ENCODE measurements around the gene SP2. TPM values are rescaled to one million over a fixed set of nuclear protein-coding genes. Genes with fewer than 3 reads are reported as not detected.

The SP2 gene
- total and polyA plus RNA-seq, 2 donors (not counting 1 experiment from before 2014, with no cell fraction given), result 1.5 to 2.6 TPM

GRCh38 chr17:47962901-47963300 is 66.9 kb downstream of the SP2 start:
- H4K20me1 ChIP-seq (ENCODE audit: control insufficient read depth, extremely low read depth, insufficient read depth, low read length), result no peaks in the 10 kb centered on the region
- H3K4me1 ChIP-seq (ENCODE audit: control insufficient read depth, extremely low read depth, insufficient read depth, low read length), result peaks cover 6% of the 10 kb centered on the region
- H3K27me3 ChIP-seq (ENCODE audit: control insufficient read depth, insufficient read depth, low read length), result peaks cover 12% of the 10 kb centered on the region
- no peaks in the 10 kb centered on the region for H3K36me3 ChIP-seq (ENCODE audit: control insufficient read depth, insufficient read depth, low read length)
- no peak overlapping the region for H3K27ac ChIP-seq (ENCODE audit: insufficient read depth, low read length)
- H3K9ac ChIP-seq (ENCODE audit: insufficient read depth, low read length), result no peak overlapping the region
- no peaks in the 10 kb centered on the region for H3K9me3 ChIP-seq (ENCODE audit: control insufficient read depth, insufficient read depth, low read depth, low read length)
- DNase-seq (ENCODE audit: low read depth in 2 of 2), result no peak
- no peak overlapping the region for H2AFZ ChIP-seq (ENCODE audit: low read length)
- H3K4me3 ChIP-seq (replicated peaks in 1 of 4; ENCODE audit: control extremely low read depth in 1 of 4, insufficient read depth in 1 of 4, low read depth in 3 of 4, low read length in 4 of 4), result no peak overlapping the region
- H3K79me2 ChIP-seq (ENCODE audit: control insufficient read depth, insufficient read depth, low read length), result no peaks in the 10 kb centered on the region
- TF ChIP-seq, protein P1, sequence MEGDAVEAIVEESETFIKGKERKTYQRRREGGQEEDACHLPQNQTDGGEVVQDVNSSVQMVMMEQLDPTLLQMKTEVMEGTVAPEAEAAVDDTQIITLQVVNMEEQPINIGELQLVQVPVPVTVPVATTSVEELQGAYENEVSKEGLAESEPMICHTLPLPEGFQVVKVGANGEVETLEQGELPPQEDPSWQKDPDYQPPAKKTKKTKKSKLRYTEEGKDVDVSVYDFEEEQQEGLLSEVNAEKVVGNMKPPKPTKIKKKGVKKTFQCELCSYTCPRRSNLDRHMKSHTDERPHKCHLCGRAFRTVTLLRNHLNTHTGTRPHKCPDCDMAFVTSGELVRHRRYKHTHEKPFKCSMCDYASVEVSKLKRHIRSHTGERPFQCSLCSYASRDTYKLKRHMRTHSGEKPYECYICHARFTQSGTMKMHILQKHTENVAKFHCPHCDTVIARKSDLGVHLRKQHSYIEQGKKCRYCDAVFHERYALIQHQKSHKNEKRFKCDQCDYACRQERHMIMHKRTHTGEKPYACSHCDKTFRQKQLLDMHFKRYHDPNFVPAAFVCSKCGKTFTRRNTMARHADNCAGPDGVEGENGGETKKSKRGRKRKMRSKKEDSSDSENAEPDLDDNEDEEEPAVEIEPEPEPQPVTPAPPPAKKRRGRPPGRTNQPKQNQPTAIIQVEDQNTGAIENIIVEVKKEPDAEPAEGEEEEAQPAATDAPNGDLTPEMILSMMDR (conservative IDR thresholded peaks at IDR 0.05 in 1 of 2, IDR thresholded peaks at IDR 0.05 in 1 of 2; ENCODE audit: low read depth in 1 of 2, low read length in 2 of 2), result no peak
- TF ChIP-seq EZH2 (IDR thresholded peaks at IDR 0.05; ENCODE audit: low read length, missing control alignments), result no peak
- H3K4me2 ChIP-seq (ENCODE audit: extremely low read depth, insufficient read depth, low read length), result no peak overlapping the region

DNA sequence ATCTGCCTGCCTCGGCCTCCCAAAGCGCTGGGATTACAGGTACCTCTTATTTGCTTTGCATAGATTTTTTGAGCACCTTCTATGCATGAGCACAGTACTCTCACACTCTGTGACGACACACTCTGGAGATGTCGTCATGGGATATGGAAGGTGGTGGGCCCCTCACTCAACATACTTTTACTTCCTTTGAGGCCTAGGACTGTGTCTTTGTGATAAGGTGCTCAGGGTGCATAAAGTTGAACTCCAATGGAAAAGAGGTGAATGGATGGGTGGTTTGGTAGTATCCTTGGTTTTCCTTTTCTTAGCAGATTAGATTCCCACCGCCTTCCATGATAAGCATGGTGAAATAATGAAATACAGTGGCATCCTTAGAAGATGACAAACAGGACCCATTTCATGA is 68.8 kb downstream of the SP2 start:
- no peak overlapping the region for H3K4me3 ChIP-seq (replicated peaks in 1 of 4; ENCODE audit: control extremely low read depth in 1 of 4, insufficient read depth in 1 of 4, low read depth in 3 of 4, low read length in 4 of 4)
- no peak for DNase-seq (ENCODE audit: low read depth in 2 of 2)
- TF ChIP-seq EZH2 (IDR thresholded peaks at IDR 0.05; ENCODE audit: low read length, missing control alignments), result no peak
- TF ChIP-seq, protein P1 (conservative IDR thresholded peaks at IDR 0.05 in 1 of 2, IDR thresholded peaks at IDR 0.05 in 1 of 2; ENCODE audit: low read depth in 1 of 2, low read length in 2 of 2), result no peak
- peaks cover 6% of the 10 kb centered on the region for H3K4me1 ChIP-seq (ENCODE audit: control insufficient read depth, extremely low read depth, insufficient read depth, low read length)
- no peaks in the 10 kb centered on the region for H4K20me1 ChIP-seq (ENCODE audit: control insufficient read depth, extremely low read depth, insufficient read depth, low read length)
- H3K4me2 ChIP-seq (ENCODE audit: extremely low read depth, insufficient read depth, low read length), result no peak overlapping the region
- H3K27me3 ChIP-seq (ENCODE audit: control insufficient read depth, insufficient read depth, low read length), result peaks cover 7% of the 10 kb centered on the region
- H3K9ac ChIP-seq (ENCODE audit: insufficient read depth, low read length), result no peak overlapping the region
- no peaks in the 10 kb centered on the region for H3K36me3 ChIP-seq (ENCODE audit: control insufficient read depth, insufficient read depth, low read length)
- H2AFZ ChIP-seq (ENCODE audit: low read length), result no peak overlapping the region
- H3K9me3 ChIP-seq (ENCODE audit: control insufficient read depth, insufficient read depth, low read depth, low read length), result no peaks in the 10 kb centered on the region
- H3K27ac ChIP-seq (ENCODE audit: insufficient read depth, low read length), result no peak overlapping the region
- no peaks in the 10 kb centered on the region for H3K79me2 ChIP-seq (ENCODE audit: control insufficient read depth, insufficient read depth, low read length)

DNA sequence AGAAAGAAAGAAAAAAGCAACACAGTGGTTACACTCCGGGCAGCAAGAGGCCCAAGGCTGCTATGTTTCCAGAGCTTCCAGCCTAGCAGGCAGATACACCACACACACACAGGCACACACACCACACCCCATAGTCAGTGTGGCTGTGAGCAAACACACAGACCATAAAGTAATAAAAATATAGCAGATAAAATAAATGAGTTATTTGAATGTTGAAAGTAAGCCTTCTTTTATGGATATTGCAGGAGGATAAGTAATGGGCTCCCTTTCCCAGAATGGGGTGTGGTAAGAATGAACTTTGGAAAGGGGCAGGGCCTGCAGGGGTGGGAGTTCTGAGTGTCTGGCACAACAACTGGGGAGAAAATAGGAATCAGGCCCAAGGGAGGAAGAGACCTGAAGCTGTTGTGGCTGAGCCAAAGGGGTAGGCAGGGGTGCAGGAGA is 70.1 kb downstream of the SP2 start:
- H3K36me3 ChIP-seq (ENCODE audit: control insufficient read depth, insufficient read depth, low read length), result no peaks in the 10 kb centered on the region
- H3K4me3 ChIP-seq (replicated peaks in 1 of 4; ENCODE audit: control extremely low read depth in 1 of 4, insufficient read depth in 1 of 4, low read depth in 3 of 4, low read length in 4 of 4), result no peak overlapping the region
- no peak overlapping the region for H3K9ac ChIP-seq (ENCODE audit: insufficient read depth, low read length)
- TF ChIP-seq, protein P1 (conservative IDR thresholded peaks at IDR 0.05 in 1 of 2, IDR thresholded peaks at IDR 0.05 in 1 of 2; ENCODE audit: low read depth in 1 of 2, low read length in 2 of 2), result no peak
- TF ChIP-seq EZH2 (IDR thresholded peaks at IDR 0.05; ENCODE audit: low read length, missing control alignments), result no peak
- DNase-seq (ENCODE audit: low read depth in 2 of 2), result no peak
- H4K20me1 ChIP-seq (ENCODE audit: control insufficient read depth, extremely low read depth, insufficient read depth, low read length), result no peaks in the 10 kb centered on the region
- no peak overlapping the region for H3K27ac ChIP-seq (ENCODE audit: insufficient read depth, low read length)
- H2AFZ ChIP-seq (ENCODE audit: low read length), result no peak overlapping the region
- peaks cover 6% of the 10 kb centered on the region for H3K4me1 ChIP-seq (ENCODE audit: control insufficient read depth, extremely low read depth, insufficient read depth, low read length)
- H3K79me2 ChIP-seq (ENCODE audit: control insufficient read depth, insufficient read depth, low read length), result no peaks in the 10 kb centered on the region
- H3K9me3 ChIP-seq (ENCODE audit: control insufficient read depth, insufficient read depth, low read depth, low read length), result no peaks in the 10 kb centered on the region
- H3K27me3 ChIP-seq (ENCODE audit: control insufficient read depth, insufficient read depth, low read length), result peaks cover 4% of the 10 kb centered on the region
- no peak overlapping the region for H3K4me2 ChIP-seq (ENCODE audit: extremely low read depth, insufficient read depth, low read length)
